ENCODE results near the gene TNFSF10.

DNA sequence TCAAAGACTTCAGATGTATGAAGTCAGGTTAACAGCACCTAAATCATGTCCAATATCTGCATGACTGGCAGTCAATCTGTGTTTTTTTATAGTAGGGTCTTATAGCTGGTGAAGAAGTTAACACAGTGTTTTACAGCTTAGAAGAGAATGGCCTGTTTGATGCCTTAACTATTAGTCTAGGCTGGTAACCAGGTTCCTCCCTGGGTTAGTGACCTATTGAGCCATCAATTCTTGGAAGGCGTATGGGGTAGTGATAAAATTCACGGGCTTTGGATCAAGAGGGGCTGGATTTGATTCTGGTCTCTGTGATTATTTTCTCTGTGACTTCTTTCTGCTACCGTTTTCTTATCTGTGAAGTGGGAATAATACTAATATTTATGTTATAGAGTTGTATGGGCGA lies 16.0 kb upstream of the TNFSF10 start:
- no peak for TF ChIP-seq EZH2 (IDR thresholded peaks at IDR 0.05; ENCODE audit: borderline replicate concordance, low read depth, low read length, severe bottlenecking)
- TF ChIP-seq, protein P1, sequence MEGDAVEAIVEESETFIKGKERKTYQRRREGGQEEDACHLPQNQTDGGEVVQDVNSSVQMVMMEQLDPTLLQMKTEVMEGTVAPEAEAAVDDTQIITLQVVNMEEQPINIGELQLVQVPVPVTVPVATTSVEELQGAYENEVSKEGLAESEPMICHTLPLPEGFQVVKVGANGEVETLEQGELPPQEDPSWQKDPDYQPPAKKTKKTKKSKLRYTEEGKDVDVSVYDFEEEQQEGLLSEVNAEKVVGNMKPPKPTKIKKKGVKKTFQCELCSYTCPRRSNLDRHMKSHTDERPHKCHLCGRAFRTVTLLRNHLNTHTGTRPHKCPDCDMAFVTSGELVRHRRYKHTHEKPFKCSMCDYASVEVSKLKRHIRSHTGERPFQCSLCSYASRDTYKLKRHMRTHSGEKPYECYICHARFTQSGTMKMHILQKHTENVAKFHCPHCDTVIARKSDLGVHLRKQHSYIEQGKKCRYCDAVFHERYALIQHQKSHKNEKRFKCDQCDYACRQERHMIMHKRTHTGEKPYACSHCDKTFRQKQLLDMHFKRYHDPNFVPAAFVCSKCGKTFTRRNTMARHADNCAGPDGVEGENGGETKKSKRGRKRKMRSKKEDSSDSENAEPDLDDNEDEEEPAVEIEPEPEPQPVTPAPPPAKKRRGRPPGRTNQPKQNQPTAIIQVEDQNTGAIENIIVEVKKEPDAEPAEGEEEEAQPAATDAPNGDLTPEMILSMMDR (IDR thresholded peaks at IDR 0.05; ENCODE audit: borderline replicate concordance, extremely low read depth, low read length, poor library complexity, severe bottlenecking), result no peak

All from DND-41 (cell line).